T-helper 2 cell treated with Interferon-gamma antibody and Interleukin-4, amounts not matched to agents 100 ng/mL and 5 ng/mL, for 36 hours (primary cell): ENCODE results near the gene SSBP3. TPM values are rescaled to one million over a fixed set of nuclear protein-coding genes. Genes with fewer than 3 reads are reported as not detected.
"Not testable (repeated sequence)": the region's sequence is repeated elsewhere in the genome, so short reads cannot be mapped to it uniquely, and the experiment has no call there.

Experiments used
- intact Hi-C: fragments of 100-400 bp; cut with micrococcal nuclease; formaldehyde crosslinking; loops from one replicate; pipeline ENCODE4 v1.15.1; 2023
- total RNA-seq: library from RNA; stranded (reverse); gene quantifications from 2 replicates; pipeline ENCODE4 v1.2.3, GENCODE V29; 2022

SSBP3 gene
- total RNA-seq, 1 donor from 2014 or later = 82.8 TPM

GRCh38 chr1:54354899-54355298 lies 51.3 kb downstream of the SSBP3 start:
- intact Hi-C loops = no loop called here

- intact Hi-C loops = no loop called here
Observed at GRCh38 chr1:54353959-54354358, 52.2 kb downstream of the SSBP3 start.

- intact Hi-C loops = no loop called here
Observed at GRCh38 chr1:54352755-54353154, 53.4 kb downstream of the SSBP3 start.

GRCh38 chr1:54350360-54350759 lies 55.8 kb downstream of the SSBP3 start:
- intact Hi-C loops = no loop called here

GRCh38 chr1:54348700-54349021 lies 57.5 kb downstream of the SSBP3 start:
- intact Hi-C loops = no loop called here

- intact Hi-C loops = no loop called here
Observed at GRCh38 chr1:54347955-54348699, 58.1 kb downstream of the SSBP3 start.

- intact Hi-C loops = no loop called here
Observed at GRCh38 chr1:54347261-54347954, 58.8 kb downstream of the SSBP3 start.

- intact Hi-C loops = not testable (repeated sequence)
Observed at GRCh38 chr1:54345548-54345947, 60.6 kb downstream of the SSBP3 start.

GRCh38 chr1:54345116-54345515 lies 61.1 kb downstream of the SSBP3 start:
- intact Hi-C loops = no loop called here

GRCh38 chr1:54342742-54343687 lies 63.2 kb downstream of the SSBP3 start:
- intact Hi-C loops = no loop called here

- intact Hi-C loops = no loop called here
Observed at GRCh38 chr1:54342288-54342687, 63.9 kb downstream of the SSBP3 start.

- intact Hi-C loops = no loop called here
Observed at GRCh38 chr1:54341763-54342162, 64.4 kb downstream of the SSBP3 start.

- intact Hi-C loops = no loop called here
Observed at GRCh38 chr1:54340878-54341277, 65.3 kb downstream of the SSBP3 start.

GRCh38 chr1:54340434-54340833 lies 65.8 kb downstream of the SSBP3 start:
- intact Hi-C loops = no loop called here

GRCh38 chr1:54339126-54339525 lies 67.1 kb downstream of the SSBP3 start:
- intact Hi-C loops = no loop called here

- intact Hi-C loops = no loop called here
Observed at GRCh38 chr1:54338464-54338863, 67.7 kb downstream of the SSBP3 start.

GRCh38 chr1:54337928-54338327 lies 68.3 kb downstream of the SSBP3 start:
- intact Hi-C loops = no loop called here

GRCh38 chr1:54337034-54337433 lies 69.2 kb downstream of the SSBP3 start:
- intact Hi-C loops = no loop called here

GRCh38 chr1:54336116-54336515 lies 70.1 kb downstream of the SSBP3 start:
- intact Hi-C loops = no loop called here

- intact Hi-C loops = no loop called here
Observed at GRCh38 chr1:54335755-54336108, 70.5 kb downstream of the SSBP3 start.

GRCh38 chr1:54335011-54335754 lies 71.0 kb downstream of the SSBP3 start:
- intact Hi-C loops = no loop called here
